Epithelial cell of esophagus (primary cell): ENCODE data around the gene JAM3.
"Not testable (repeated sequence)": the region's sequence is repeated elsewhere in the genome, so short reads cannot be mapped to it uniquely, and the experiment has no call there.

Experiments
- DNase-seq: peaks from one replicate; pipeline ENCODE4 v3.0.0; 2010; ENCODE audit warnings: low read depth
- H3K4me3 ChIP-seq: 2 replicates; pipeline ENCODE4 v1.5.1; 2011; ENCODE audit warnings: mild to moderate bottlenecking, low read length, control low read depth
- CTCF ChIP-seq: IDR thresholded peaks from 2 replicates; pipeline ENCODE4 v1.5.1; 2011; ENCODE audit warnings: low read depth, mild to moderate bottlenecking, low read length, control low read depth, inconsistent platforms; ENCODE audit not compliant: insufficient read depth; ENCODE audit errors: missing control alignments

JAM3 gene

DNA sequence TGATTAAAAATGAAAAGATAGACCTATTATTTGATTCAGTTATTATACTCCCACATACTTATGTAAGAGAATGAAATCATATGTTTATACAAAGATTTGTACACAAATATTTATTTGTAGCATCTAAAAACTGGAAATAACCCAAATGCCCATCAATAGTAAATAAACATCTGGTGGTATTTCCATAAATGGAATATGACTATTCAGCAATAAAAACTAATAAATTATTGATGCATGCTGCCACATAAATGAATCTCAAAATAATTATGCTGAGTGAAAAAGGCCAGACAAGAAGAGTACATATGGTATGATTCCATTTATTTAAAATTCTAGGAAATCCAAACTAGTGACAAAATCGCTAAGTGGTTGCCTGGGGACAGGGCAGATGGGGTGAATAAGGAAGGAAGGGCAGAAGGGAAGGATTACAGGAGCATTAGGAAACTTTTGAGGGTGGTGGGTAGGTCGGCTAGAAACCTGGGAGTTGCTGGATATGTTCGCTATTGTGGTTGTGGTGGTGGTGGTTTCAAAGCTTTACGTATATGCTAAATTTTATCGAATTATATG, 41.5 kb downstream of the JAM3 start:
- DNase-seq = no peak
- TF ChIP-seq CTCF = no peak
- H3K4me3 ChIP-seq = no peak overlapping the region

DNA sequence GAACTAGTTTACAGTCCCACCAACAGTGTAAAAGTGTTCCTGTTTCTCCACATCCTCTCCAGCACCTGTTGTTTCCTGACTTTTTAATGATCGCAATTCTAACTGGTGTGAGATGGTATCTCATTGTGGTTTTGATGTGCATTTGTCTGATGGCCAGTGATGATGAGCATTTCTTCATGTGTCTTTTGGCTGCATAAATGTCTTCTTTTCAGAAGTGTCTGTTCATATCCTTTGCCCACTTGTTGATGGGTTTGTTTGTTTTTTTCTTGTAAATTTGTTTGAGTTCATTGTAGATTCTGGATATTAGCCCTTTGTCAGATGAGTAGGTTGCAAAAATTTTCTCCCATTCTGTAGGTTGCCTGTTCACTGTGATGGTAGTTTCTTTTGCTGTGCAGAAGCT, 44.9 kb downstream of the JAM3 start:
- not testable (repeated sequence) for DNase-seq, H3K4me3 ChIP-seq

DNA sequence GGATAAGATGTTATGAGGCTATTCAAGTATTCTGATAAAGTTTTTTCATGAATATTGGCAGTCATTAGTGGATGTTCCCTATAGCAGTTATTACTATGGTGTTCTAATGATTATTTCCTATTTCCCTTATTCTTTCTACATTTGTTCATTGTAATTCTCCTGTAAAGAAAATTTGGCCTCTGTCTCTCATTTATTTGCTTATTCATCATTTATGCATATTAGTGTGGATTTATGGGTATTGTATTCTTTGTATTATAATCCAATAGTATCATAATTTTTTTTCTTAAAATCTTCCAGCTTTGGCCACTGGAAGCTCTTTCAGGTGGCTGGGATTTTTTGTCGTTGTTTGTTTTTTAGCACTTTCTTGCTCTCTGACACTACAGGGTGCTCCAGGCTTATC, 47.3 kb downstream of the JAM3 start:
- no peak for DNase-seq
- H3K4me3 ChIP-seq = no peak overlapping the region
- TF ChIP-seq CTCF = no peak

- peak; percentile 8 for DNase-seq
- no peak for TF ChIP-seq CTCF
- no peak overlapping the region for H3K4me3 ChIP-seq
Measured at GRCh38 chr11:134118006-134118405, 49.1 kb downstream of the JAM3 start.

- H3K4me3 ChIP-seq = no peak overlapping the region
- TF ChIP-seq CTCF = no peak
- DNase-seq = peak; percentile 57
Measured at GRCh38 chr11:134119094-134119493, 50.2 kb downstream of the JAM3 start.

DNA sequence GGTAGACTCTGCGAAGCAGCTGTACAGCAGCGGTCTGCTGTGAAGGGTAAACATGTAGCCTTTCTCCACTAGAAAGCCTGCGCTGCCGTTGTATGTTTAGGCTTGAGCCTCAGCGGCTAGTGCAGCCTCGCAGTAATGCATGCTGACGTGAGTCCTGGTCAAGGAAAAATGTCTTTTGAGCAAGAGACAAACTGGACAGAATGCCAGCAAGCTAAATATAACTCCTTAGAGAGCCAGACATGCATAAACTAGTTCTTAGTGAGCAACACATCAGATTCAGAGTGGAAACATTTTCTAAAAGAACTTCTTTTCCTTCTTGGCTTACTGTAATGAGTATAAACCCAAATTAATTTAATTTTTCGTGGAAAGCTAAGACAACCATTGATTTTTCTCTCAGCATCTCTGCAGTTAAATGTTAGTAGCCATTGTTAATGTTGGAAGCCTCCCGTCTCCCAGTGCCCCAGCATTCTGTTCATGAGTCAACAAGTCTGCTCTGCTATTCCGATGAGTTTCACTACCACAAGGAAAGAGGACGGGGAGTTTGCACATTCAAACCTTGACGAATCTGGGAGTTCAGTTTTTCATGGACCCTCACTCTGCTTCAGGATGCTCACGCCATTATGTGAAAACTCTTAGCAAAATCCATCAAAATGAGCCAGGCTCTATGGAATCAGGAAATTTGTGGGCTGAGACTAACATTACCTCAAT, 51.4 kb downstream of the JAM3 start:
- H3K4me3 ChIP-seq = no peak overlapping the region
- DNase-seq = peak; percentile 81
- TF ChIP-seq CTCF = no peak

- no peak for TF ChIP-seq CTCF
- DNase-seq = no peak
- H3K4me3 ChIP-seq = no peak overlapping the region
Measured at GRCh38 chr11:134120921-134121526, 52.2 kb downstream of the JAM3 start.
